Measurements from ENCODE around the gene TNFRSF14. TPM values are rescaled to one million over a fixed set of nuclear protein-coding genes. Genes with fewer than 3 reads are reported as not detected.

The TNFRSF14 gene
- total and polyA plus RNA-seq, 9 of the 15 experiments (the other 6 are each of a cell fraction or from before 2014, with no cell fraction given), result 0.11 to 2.3 (median 0.68) TPM; not detected in 2

DNA sequence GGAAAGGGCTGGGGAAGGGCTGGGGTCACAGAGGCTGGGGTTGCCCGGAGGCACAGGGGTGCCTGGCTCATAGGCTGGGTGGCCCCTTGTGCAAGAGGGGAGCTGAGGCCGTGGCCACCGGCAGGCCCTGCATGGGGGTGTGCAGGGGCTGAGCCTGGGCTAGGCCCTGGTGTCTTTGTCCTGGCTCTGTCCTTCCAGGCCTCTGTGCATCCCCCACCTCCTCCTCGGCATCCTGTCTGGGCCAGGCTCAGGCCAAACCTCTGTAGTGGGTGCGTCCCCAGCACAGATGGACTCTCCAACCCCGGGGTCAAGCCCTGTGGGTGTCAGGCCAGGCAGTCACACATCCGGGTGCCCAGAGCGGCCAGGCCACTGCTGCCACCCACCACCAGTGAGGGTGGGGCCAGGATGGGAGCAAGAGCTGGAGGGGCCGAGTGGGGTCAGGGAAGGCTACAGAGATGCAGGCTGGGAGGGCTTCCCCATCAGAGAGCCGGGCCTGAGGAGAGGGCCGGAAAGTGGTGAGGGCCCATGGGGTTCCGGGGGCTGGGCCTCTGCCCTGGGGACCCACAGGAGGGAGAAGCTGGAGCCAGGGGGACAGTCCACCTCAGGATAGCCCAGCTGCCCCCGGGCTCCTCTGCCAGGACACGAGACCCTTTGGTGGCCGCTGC is 49.1 kb upstream of the TNFRSF14 start:
- peaks cover 22 to 32% of the 10 kb centered on the region in 2 experiments; a peak in 4 of 5 replicates for H3K27me3 ChIP-seq (ENCODE audit: control insufficient read depth in 2 of 2, insufficient read depth in 2 of 2, low read length in 2 of 2)
- POLR2A ChIA-PET, result interaction anchor here (0.6 to 2.1 kb wide), 10 partner anchors 8 to 1417 kb away, joined by 3 to 7 read pairs (median 4); partner anchors contain the start of gene PANK4
- H2AFZ ChIP-seq (ENCODE audit: low read depth, low read length), result no peak overlapping the region
- no peak overlapping the region for H3K4me2 ChIP-seq (ENCODE audit: insufficient read depth, low read length)
- H3K9ac ChIP-seq (ENCODE audit: insufficient read depth in 1 of 2, low read depth in 2 of 2, low read length in 2 of 2), result peak overlapping the region in 1 of 2 experiments; percentile 68; a peak in 1 of 4 replicates
- H3K36me3 ChIP-seq (ENCODE audit: control insufficient read depth, insufficient read depth, low read length), result peaks cover 46% of the 10 kb centered on the region; the same call in 2 of the 3 replicates
- H3K4me3 ChIP-seq, result no peak overlapping the region
- H4K20me1 ChIP-seq (replicated peaks; ENCODE audit: control insufficient read depth, insufficient read depth, low read length), result peaks cover 10% of the 10 kb centered on the region; the same call in 1 of the 2 replicates
- peak; percentile 56; the same call in 1 of the 2 replicates for TF ChIP-seq SUPT5H (IDR thresholded peaks at IDR 0.05)
- TF ChIP-seq, protein P1, sequence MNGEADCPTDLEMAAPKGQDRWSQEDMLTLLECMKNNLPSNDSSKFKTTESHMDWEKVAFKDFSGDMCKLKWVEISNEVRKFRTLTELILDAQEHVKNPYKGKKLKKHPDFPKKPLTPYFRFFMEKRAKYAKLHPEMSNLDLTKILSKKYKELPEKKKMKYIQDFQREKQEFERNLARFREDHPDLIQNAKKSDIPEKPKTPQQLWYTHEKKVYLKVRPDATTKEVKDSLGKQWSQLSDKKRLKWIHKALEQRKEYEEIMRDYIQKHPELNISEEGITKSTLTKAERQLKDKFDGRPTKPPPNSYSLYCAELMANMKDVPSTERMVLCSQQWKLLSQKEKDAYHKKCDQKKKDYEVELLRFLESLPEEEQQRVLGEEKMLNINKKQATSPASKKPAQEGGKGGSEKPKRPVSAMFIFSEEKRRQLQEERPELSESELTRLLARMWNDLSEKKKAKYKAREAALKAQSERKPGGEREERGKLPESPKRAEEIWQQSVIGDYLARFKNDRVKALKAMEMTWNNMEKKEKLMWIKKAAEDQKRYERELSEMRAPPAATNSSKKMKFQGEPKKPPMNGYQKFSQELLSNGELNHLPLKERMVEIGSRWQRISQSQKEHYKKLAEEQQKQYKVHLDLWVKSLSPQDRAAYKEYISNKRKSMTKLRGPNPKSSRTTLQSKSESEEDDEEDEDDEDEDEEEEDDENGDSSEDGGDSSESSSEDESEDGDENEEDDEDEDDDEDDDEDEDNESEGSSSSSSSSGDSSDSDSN (IDR thresholded peaks at IDR 0.05; ENCODE audit: borderline replicate concordance in 1 of 2, low read depth in 2 of 2, low read length in 2 of 2), result no peak
- no peak for TF ChIP-seq HDAC8 (tag; IDR thresholded peaks at IDR 0.05)
- TF ChIP-seq POLR2B (IDR thresholded peaks at IDR 0.05; ENCODE audit: low read depth, partially characterized antibody), result peak; percentile 41
- TF ChIP-seq RBM22 (IDR thresholded peaks at IDR 0.05; ENCODE audit: low read depth, low read length, poor library complexity, severe bottlenecking), result peak; percentile 79
- TF ChIP-seq RBM14 (IDR thresholded peaks at IDR 0.05; ENCODE audit: borderline replicate concordance, insufficient read depth, low read depth, low read length), result 0 out of 2 replicates have a peak, but pooled peaks have one; percentile 13
- TF ChIP-seq POLR2A (conservative IDR thresholded peaks at IDR 0.05), result peak; percentile 69
- TF ChIP-seq MYNN (IDR thresholded peaks at IDR 0.05), result peak; percentile 2; the same call in 1 of the 2 replicates
- no peak for TF ChIP-seq MYNN (CRISPR knock-in tag; IDR thresholded peaks at IDR 0.05)
- H3K9me3 ChIP-seq (replicated peaks; ENCODE audit: control insufficient read depth, insufficient read depth, low read depth, low read length), result no peaks in the 10 kb centered on the region
- intact Hi-C loops (cut with micrococcal nuclease), result no loop called here
- 72% methylated on average over 13 of the region's 15 CpGs for WGBS (ENCODE audit: insufficient coverage, low coverage, missing lambda C conversion rate)
- in situ Hi-C loops (cut with MboI), result no loop called here
- no peak overlapping the region for H3K27ac ChIP-seq (ENCODE audit: extremely low read depth, low read depth, low read length)
- CTCF ChIA-PET (ENCODE audit: low intra/inter-chr PET ratio), result no interaction called here
- FAIRE-seq (no peak), DNase-seq (ENCODE audit: extremely low read depth in 1 of 4, low spot score in 3 of 4) (no peak), ATAC-seq (peak; percentile 39)
- BruUV-seq (replicated peaks), result no TSS peak
- peaks cover 2% of the 10 kb centered on the region for H3K9me1 ChIP-seq (ENCODE audit: control insufficient read depth, insufficient read depth, low read length)
- peaks cover 0 to 79% of the 10 kb centered on the region in 2 experiments; a peak in 2 of 5 replicates for H3K4me1 ChIP-seq (replicated peaks in 1 of 2; ENCODE audit: control insufficient read depth in 2 of 2, insufficient read depth in 2 of 2, low read length in 2 of 2)
- no peaks in the 10 kb centered on the region for H3K79me2 ChIP-seq (ENCODE audit: control insufficient read depth, insufficient read depth, low read length)
